ENCODE results near the gene RAB11A.
"Not testable (repeated sequence)": the region's sequence is repeated elsewhere in the genome, so short reads cannot be mapped to it uniquely, and the experiment has no call there.

The RAB11A gene

DNA sequence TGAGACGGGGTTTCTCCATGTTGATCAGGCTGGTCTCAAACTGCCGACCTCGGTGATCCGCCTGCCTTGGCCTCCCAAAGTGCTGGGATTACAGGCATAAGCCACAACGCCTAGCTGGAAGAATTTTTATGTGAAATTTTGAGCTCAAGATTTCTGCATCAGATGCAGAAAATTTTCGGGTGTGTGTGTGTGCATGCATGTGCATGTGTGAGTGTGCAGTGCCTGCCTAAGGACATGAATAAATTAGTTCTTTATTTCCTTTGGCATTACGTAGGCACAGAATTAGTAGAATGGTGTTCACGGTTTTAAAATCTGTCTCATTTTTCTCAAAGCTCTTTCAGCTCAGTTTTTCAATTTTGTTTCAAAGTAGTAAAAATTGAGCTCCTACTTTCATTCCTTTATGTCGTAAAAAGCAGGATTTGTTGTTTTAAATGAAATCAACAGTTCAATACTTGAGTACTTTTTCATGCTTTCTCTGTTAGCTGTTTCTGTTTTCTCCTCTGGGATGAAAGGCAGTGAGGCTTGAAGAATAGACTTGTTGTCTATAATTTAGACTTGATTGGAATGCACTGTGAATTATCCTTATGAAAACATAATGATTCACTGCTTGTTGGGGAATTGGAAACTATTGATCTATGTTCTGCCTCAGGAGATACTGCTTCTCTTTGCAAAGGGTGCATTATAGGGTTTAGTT is 23.3 kb upstream of the RAB11A start:
- DNase-seq: no peak

DNA sequence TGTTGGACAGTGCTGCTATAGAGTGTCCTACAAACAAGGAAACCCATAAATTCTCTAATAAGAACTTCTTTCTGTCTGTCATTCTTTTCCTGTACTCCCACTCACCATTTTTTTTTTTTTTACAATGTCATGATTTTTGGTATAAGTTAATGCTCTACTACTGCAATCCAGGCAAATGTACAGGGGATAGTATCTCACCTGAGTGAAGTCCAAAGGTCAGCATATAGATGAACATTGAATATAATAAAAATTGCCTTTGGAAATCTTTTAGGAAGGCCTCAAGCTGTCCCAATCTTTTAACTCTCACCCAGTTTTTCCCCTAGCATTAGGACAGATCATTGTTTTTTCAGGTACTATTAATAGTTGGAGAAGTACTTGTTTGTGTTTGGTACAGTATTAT is 21.3 kb upstream of the RAB11A start:
- DNase-seq: no peak

DNA sequence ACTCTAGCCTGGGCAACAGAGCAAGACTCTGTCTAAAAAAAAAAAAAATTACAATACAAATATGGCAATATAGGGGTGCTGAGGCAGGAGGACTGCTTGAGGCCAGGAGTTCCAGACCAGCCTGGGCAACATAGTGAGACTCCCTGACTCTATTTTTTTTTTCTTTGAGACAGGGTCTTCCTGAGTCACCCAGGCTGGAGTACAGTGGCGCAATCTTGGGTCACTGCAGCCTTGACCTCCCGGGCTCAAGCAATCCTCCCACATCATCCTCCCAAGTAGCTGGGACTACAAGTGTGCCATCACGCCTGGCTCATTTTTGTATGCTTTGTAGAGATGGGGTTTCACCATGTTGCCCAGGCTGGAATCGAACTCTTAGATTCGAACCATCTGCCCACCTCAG is 17.3 kb upstream of the RAB11A start:
- no peak for DNase-seq

DNA sequence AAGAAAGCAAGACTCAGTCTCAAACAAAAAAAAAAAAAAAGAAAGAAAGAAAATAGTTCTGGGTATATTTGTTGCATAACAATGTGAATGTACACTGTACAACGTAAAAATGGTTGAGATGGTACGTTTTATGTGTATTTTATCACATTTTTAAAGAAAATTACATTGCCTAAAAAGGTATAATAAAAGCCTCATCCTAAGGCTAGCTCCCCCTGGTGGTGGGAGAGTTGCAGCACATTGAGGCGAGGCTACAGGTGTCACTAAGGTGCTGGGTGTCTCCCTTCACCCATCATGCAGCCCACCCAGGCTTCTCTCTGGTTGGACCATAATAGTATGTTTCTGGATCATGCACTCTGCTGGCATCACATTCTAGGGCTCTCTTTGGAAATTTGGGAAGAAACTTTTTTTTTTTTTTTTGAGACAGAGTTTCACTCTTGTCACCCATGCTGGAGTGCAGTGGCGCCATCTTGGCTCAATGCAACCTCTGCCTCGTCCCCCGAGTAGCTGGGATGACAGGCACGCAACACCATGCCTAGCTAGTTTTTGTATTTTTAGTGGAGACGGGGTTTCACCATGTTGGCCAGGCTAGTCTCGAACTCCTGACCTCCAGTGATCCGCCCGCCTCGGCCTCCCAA is 12.4 kb upstream of the RAB11A start:
- DNase-seq: peak; percentile 84

DNA sequence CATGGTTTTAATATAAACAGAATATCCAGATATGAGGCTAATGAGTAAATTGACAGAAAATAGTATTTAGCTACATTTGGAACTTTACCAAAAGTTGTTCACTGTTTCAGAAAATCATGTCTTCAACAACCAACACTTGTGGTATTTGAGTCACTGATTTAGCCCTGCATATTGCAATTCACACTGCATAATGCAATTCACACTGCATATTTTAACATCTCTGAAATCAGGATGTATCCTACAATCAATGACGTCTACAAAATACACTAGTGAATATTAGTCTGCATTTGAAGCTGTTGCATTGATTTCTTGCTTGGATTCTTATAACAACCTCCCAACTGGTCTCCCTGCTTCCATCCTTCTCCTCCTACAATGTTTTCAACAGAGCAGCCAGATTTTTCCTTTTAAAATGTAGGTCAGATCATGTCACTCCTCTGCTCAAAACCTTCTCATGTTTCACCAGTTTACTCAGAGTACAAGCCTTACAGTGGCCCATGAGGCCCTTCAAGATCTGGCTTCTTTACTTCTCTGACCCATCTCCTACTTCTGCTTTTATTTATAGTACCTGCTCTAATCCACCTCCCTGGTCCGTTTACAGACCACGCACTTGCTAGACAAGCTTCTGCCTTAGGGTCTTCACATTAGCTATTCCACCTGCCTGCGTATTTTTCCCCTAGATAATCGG is 11.4 kb upstream of the RAB11A start:
- no peak for DNase-seq

DNA sequence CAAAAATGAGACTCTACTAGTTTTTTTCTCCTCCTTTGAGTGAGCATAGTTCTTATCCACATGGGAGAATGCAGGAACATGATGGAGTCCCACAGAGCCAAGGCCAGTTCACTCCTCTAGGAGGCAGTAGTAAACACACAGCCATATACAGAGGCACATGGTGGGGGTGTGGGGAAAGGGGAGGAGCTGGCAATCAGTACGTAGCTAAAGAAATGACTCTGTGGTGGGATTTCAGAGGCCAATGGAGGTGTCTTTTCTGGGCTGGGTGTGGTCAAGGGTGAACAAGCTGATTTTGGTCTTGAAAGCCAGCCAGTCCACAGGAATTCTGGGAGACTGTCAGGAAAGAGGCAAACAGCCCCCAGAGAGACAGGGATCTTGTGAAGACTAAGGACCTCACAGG is 6.6 kb upstream of the RAB11A start:
- peak; percentile 70 for DNase-seq

DNA sequence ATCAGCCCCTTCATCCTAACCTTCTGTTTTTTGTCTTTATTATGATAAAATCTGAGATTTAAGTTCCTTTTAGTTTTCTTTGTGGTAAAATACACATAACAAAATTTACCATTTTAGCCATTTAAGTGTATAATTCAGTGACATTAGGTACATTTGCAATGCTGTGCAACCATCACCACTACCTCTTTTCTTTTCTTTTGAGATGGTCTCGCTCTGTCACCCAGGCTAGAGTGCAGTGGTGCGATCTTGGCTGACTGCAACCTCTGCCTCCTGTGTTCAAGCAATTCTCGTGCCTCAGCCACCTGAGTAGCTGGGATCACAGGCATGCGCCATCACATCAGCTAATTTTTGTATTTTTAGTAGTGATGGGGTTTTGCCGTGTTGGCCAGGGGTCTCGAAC is 6.2 kb upstream of the RAB11A start:
- DNase-seq: no peak

- no peak for DNase-seq
These were observed 2.0 kb upstream of the RAB11A start for GRCh38 chr15:65867244-65867643.

DNA sequence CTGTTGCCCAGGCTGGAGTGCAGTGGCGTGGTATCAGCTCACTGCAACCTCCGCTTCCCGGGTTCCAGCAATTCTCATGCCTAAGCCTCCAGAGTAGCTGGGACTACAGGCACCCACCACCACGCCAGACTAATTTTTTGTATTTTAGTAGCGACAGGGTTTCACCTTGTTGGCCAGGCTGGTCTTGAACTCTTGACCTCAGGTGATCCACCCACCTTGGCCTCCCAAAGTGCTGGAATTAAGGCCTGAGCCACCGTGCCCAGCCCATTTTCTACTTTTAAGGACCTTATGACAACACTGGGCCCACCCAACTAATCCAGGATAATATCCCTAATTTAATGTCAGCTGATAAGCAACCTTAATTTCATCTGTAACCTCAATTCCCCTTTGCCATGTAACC is 1.4 kb upstream of the RAB11A start:
- DNase-seq: not testable (repeated sequence)

DNA sequence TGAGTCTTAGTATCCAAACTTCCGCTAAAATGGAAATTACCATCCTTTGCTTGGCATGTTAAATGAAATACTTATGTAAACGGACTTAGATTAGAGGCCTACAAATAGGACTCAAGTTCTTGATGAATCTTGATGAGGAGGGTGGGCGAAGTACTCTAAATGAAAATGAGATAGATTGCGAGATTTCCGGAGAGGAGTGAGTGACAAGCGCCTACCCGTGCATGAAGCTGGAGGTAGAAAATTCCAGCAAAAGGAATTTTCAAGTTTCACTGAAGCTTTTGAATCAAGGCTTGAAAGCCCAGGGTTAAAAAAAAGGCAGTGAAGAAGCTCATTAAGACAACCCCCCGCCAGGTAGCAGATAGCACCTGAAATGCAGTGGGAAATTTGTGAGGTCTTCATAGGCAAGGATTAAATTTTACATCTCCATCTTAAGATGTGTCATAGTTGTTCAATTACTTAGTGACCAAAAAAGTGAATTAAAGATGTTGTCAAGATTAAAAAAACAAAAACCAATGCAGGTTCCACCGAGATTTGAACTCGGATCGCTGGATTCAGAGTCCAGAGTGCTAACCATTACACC is 655 bp upstream of the RAB11A start:
- DNase-seq: no peak

DNA sequence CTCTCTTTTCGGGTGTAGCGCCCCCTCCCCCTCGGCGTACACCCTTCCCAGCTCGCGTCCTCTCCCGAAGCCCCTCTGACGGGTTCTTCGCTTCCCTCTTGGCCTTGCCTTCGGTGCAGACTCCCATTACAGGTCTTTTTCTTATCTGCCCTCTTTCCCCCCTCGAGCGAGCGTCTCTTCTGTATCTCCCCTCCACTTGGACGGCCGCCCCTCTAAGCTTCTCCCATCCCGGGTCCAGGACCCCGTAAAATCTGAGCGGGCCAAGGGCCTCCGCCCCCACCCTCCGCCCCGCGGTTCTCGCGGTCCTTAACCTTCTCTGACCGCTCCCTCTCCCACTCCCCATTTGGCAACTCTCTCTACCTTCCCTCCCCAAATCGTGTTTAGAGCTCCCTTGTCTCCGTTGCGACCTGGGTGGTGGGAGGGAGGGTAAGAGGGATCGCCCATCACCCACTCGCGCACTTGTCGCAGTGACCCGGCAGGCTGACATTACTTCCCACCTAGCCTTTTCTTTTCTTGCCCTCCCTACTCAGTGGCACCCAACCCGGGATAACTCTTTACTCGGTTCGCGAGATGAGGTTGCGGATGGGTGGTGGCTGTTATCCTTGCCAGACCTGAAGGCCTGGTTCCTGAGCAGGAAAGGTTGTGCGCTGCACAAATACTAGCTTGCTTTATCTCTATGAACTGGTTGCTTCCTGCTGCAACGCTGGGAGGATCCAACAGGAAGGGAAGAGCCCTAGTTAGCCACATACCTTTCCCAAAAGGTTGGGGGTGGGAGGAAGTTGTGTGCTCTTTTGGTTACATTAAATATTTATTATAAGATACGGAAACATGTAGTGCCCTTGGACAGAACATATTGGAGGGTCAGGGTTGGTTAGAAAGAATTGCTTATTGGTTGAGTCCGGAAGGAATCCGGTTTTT is 922 bp downstream of the RAB11A start:
- peak; percentile 22 for DNase-seq

GRCh38 chr15:65870889-65871533 is 1.7 kb downstream of the RAB11A start:
- DNase-seq: peak; percentile 18

DNA sequence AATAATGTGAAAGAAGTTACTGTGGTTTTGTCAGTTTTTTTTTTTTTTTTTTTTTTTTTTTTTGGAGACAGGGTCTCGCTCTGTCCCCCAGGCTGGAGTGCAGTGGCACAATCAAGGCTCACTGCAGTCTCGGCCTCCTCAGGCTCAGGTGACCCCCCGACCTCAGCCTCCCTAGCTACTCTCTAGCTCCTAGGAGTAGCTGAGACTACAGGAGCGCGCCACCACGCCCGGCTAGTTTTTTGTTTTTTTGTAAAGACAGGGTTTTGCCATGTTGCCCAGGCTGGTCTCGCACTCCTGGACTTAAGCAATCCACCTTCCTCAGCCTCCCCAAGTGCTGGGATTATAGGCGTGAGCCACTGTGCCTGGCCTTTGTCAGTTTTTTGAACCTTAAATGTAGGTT is 2.6 kb downstream of the RAB11A start:
- DNase-seq: not testable (repeated sequence)

DNA sequence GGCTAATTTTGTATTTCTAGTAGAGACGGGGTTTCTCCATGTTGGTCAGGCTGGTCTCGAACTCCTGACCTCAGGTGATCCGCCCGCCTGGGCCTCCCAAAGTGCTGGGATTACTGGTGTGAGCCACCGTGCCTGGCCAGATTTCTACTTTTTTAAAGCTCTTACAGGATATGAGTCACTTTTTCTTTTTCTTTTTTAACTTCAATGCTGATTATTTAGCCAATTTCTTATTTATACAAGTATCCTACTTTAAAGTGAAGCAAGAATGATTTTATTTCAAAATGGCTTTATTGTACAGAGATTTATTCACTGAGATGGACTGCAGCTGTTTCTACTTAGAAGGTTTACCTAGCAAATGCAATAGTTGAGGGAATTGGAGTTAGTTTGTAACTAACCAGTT is 3.3 kb downstream of the RAB11A start:
- not testable (repeated sequence) for DNase-seq

- DNase-seq: no peak
These were observed 4.0 kb downstream of the RAB11A start for GRCh38 chr15:65873256-65873655.

DNA sequence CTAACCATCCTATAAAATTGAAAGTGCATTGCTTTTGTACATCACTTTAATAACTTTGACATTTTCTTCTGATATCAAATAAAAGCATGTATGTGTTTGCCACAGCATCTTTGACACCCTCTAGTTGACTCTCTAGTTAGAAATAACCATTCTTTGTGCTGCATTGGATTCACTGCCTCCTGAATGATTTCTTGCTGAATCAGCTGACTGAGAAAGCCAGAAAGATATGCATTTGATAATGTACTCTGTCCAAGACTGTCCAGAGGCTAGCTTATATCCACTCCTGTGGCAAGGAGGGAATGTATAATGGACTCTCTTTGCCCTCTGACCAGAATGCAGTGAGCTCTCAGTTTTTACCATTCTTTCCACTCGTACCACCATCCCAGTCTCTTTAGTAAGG is 6.2 kb downstream of the RAB11A start:
- no peak for DNase-seq

DNA sequence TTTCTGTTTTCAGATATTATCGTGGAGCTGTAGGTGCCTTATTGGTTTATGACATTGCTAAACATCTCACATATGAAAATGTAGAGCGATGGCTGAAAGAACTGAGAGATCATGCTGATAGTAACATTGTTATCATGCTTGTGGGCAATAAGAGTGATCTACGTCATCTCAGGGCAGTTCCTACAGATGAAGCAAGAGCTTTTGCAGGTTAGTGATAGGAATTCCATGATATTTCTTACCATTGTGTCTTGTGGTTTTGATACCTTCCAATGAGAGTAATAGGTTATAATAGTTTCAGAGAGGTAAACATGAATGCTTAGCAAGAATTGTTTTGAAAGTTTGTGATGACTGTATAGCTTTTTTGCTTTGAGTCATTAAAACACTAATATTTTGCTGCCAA is 8.5 kb downstream of the RAB11A start:
- DNase-seq: no peak

DNA sequence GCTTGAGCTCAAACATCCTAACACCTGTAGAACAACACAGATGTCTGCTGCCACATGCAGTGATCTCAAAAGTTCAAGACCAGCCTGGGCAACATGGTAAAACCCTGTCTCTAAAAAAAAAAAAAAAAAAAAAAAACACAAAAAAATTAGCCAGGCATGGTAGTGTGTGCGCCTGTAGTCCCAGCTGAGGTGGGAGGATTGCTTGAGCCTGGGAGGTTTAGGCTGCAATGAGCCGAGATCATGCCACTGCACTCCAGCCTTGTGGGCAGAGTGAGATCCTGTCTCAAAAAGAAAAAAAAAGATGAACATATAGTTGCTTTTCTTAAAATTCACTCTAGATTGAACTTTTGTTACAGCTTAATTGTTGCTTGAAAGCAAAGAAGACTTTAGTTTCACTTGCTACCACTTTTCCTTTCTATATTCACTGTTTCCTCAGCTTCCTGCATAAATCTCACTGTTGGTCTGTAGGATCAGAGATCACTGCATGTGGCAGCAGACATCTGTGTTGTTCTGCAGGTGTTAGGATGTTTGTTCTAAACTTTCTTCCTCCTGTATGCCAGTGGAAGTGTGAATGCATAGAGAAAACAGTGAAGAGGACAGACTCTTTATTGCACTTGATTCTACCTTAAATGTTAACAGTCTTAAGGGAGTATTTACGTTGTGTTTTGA is 12.6 kb downstream of the RAB11A start:
- no peak for DNase-seq

DNA sequence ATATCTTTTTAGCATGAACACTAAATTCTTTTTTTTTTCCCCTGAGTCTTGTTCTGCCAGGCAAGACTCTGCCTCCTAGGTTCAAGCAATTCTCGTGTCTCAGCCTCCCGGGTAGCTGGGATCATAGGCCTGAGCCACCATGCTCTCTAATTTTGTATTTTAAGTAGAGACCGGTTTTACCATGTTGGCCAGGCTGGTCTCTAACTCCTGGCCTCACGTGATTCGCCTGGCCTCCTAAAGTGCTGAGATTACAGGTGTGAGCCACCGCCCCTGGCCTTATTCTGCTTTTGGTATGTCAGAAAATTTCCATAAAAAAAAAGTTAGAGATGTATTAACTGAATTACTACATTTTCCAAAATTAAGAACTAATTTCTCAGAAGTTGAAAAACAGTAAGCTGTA is 14.3 kb downstream of the RAB11A start:
- no peak for DNase-seq

GRCh38 chr15:65884511-65884910 is 15.2 kb downstream of the RAB11A start:
- peak; percentile 21 for DNase-seq

- no peak for DNase-seq
These were observed 16.5 kb downstream of the RAB11A start for GRCh38 chr15:65885668-65886218.
